Astrocyte of the hippocampus (primary cell): ENCODE measurements around the gene SHC2.
"Not testable (repeated sequence)": the region's sequence is repeated elsewhere in the genome, so short reads cannot be mapped to it uniquely, and the experiment has no call there.

Source experiments
- DNase-seq: peaks from one replicate; pipeline ENCODE4 v3.0.0; 2011; ENCODE audit warnings: low read depth, low spot score

The SHC2 gene

GRCh38 chr19:389935-390289 lies 70.9 kb downstream of the SHC2 start:
- no peak for DNase-seq

DNA sequence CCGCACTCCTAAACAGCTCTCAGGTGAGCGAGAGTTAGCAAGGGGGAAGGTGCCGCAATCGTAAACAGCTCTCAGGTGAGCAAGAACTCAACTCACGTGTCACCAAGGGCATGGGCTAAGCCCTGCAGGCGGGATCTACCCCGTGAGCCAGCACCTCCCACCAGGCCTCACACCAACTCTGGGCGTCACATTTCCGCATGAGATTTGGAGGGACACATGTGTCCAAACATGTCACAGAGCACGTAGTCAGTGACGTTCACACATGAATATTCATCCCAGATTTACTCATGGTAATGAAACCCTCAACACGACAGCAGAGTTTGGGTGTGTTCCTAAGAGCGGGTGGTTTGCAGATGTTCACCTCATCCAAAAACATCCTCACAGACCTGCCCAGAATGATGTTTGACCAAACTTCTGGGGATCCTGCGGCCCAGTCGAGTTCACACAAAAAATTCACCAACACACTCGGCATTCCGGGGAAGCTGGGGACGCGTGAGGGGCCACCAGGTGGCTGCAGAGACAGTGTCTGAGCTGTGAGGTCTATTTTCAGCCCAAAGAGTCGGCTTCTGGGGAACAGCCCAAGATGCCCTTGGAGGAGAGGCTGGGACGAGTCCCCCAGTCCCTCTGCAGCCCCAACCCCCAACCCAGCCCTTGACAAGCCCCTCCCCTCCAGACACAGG lies 71.4 kb downstream of the SHC2 start:
- DNase-seq: no peak

DNA sequence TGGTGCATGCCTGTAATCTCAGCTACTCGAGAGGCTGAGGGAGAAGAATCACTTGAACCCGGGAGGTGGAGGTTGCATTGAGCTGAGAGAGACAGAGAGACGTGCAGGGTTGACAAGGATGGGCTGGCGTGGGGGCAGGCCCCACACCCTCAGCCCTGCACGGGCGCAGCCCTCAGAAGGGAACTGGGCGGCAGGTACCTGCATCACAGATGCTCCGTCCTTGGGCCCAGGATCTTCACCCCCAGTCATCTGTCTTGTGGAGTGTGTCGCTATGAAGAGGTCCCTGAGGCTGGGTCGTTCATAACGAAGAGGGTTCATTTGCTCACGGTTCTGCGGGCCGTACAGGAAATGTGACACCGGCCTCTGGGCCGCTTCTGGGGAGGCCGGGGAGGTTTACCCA lies 72.1 kb downstream of the SHC2 start:
- no peak for DNase-seq

DNA sequence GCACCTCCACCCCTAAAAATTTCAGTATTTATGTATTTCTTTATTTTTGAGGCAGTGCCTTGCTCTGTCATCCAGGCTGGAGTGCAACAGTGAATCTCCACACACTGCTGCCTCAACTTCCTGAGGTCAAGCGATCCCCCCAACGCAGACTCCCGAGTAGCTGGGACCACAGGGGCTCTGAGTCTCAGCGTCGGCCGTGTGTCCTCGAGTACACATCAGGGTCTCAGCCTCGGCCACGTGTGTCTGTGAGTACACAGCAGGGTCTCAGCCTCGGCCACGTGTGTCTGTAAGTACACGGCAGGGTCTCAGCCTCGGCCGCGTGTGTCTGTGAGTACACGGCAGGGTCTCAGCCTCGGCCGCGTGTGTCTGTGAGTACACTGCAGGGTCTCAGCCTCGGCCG lies 73.1 kb downstream of the SHC2 start:
- DNase-seq: no peak

GRCh38 chr19:386632-387301 lies 74.1 kb downstream of the SHC2 start:
- peak; percentile 51 for DNase-seq

DNA sequence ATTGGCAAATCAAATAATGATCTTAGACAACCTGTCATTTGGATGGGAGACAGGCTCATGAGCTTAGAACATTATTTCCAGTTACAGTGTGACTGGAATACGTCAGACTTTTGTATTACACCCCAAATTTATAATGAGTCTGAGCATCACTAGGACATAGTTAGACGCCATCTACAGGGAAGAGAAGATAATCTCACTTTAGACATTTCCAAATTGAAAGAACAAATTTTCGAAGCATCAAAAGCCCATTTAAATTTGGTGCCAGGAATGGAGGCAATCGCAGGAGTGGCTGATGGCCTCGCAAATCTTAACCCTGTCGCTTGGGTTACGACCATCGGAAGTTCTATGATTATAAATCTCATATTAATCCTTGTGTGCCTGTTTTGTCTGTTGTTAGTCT lies 74.6 kb downstream of the SHC2 start:
- DNase-seq: not testable (repeated sequence)

GRCh38 chr19:384799-385169 lies 76.0 kb downstream of the SHC2 start:
- no peak for DNase-seq

GRCh38 chr19:383922-384798 lies 76.7 kb downstream of the SHC2 start:
- DNase-seq: peak; percentile 48

DNA sequence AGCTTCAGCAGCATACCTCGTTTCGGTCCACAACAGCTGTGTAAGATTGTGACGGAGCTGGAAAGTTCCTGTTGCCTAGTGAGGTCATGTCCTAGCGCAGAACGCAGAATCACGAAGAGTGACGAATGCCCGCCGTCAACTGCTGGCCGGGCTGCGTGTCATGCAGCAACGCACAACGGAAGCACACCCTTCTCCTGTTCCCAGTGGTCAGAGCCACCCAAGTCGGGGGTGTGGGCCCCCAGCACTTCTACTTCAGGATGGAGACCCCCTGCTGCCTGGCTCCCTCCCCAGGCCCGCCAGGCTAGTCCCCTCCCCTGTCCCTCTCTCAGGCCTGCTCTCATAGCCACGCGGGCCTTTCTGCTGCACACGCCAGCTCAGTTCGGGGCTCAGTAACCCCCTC lies 77.8 kb downstream of the SHC2 start:
- DNase-seq: no peak

- DNase-seq: peak; percentile 43
These were observed 78.3 kb downstream of the SHC2 start for GRCh38 chr19:382578-382977.

- DNase-seq: not testable (repeated sequence)
These were observed 78.9 kb downstream of the SHC2 start for GRCh38 chr19:381901-382300.

DNA sequence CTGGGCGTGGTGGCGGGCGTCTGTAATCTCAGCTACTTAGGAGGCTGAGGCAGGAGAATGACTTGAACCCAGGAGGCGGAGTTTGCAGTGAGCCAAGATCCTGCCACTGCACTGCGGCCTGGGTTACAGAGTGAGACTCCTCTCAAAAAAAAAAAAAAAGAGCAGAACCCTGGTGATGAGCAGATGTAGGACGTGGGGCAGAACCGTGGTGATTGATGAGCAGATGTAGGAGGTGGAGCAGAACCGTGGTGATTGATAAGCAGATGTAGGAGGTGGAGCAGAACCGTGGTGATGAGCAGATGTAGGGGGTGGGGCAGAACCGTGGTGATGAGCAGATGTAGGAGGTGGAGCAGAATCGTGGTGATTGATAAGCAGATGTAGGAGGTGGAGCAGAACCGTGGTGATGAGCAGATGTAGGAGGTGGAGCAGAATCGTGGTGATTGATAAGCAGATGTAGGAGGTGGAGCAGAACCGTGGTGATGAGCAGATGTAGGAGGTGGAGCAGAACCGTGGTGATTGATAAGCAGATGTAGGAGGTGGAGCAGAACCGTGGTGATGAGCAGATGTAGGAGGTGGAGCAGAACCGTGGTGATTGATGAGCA lies 80.1 kb downstream of the SHC2 start:
- not testable (repeated sequence) for DNase-seq

DNA sequence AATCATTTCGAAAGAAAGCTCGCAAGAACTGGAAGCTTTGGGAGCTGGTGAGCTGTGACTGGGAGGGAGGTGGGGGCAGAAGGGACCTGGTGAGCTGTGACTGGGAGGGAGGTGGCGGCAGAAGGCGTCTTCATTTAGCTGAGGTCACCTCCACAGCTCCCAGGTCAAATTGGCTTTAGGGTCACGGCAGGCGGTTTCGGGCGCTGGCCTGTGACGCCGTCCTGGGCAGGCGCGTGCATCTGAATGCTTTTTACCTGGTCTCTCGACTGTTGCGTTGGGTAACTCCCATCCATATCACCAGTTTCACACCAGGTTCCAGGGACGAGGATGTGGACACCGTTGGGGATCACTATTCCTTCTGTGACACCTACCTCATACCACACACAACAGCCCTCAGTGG lies 81.0 kb downstream of the SHC2 start:
- DNase-seq: no peak

- DNase-seq: no peak
These were observed 82.1 kb downstream of the SHC2 start for GRCh38 chr19:378706-379105.

GRCh38 chr19:377801-378581 lies 82.8 kb downstream of the SHC2 start:
- no peak for DNase-seq

DNA sequence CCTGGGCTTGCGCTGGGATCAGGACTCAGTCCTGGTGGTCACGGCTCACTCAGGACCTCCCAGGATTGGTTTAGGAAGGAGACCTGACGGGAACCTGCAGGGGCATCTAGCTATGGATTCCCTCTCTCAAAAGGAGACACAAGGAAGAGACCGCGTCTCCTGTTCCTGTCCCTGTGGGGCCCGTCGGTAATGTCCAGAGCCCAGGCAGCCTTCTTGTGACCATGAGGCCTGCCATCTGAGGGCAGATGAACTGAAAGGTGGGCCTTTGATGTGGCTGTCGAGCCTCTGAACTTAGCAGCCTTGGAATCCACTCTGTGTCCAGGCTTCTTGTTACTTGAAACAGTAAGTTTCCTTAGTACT lies 84.7 kb downstream of the SHC2 start:
- DNase-seq: no peak

DNA sequence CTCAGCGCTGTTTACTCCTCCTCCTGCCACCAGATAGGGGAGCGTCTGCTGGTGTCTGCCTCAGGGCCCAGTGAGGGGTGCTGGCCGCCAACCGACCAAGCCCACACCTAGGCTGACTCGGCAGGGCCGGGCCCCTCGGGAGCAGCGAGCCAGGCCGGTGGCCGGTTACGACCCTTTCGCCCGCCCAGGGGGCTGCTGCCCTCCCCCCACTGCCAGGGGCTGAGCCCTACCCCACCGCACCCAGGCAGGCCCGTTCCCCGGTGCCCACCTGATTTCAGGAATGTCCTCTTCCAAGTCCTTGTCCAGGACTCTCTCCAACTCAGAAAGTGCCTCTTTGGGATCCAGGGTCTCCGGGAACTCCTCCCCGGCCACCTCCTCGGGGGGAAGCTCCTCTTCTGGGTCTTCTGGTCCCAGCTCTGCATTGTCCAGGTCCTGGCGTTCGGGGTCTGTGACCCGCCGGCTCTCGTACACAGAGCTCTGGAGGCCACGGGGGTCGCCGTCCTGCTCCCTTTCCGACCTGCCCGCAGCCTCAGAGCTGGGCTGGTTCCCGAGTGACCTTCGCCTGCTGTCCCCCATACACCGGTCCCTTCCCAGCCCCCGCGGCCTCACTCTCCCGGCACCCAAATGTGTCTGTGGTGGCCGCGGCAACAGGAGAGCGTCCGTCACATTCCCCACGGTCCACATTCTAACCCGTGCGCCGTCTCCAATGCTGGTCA lies 85.3 kb downstream of the SHC2 start:
- no peak for DNase-seq

DNA sequence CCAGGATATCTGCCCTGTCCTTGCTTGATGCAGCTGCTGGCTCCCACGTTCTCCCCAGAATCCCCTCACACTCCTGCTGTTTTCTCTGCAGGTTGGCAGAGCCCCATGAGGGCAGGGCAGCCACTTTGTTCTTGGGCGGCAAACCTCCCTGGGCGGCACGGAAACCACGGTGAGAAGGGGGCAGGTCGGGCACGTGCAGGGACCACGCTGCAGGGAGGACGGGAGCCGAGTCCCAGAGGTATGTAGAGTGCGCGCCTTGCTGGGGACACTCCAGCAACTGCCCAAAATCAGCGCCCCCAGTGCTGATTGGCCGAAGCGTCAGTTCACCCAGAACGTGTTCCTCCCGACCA lies 86.0 kb downstream of the SHC2 start:
- no peak for DNase-seq

DNA sequence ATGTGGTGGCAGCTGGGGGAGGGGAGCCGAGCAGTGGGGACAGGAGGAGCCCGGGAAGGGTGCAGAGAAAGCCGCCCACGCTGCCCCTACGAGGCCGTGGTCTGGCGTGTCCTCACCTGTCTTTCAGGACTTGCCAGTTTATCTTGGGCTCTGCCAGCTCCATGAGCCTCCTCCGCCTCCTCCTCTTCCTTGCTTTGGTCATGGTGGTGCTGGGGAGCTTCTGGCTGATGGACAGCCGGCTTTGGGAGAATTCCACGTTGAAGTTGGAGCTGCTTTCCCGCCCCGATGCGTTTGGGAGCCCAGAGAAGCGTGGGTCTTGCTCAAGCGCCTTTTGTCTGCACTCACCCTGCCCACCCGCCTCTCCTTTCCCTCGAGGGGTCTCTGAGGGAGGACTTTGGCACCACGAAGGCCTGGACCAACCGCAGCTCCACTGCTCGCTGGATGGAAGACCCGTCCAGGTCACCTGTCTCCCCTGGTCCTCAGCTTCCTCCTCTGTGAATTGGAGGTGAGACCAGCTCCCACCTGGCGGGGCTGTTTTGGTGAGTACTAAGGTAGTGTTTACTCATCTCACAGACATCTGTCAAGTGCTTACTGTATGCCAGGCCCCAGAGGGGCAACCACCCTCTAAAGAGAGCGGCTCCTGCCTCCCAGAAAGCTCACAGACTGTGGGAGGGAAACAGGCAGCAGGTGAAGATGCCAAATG lies 86.5 kb downstream of the SHC2 start:
- no peak for DNase-seq

- DNase-seq: no peak
These were observed 87.2 kb downstream of the SHC2 start for GRCh38 chr19:373391-374182.
